Measurements from ENCODE around the gene MRGPRG.
"Not testable (repeated sequence)": the region's sequence is repeated elsewhere in the genome, so short reads cannot be mapped to it uniquely, and the experiment has no call there.

The MRGPRG gene

GRCh38 chr11:3170756-3171650 is 47.6 kb downstream of the MRGPRG start:
- DNase-seq: no peak

- DNase-seq: no peak
Measured at GRCh38 chr11:3170044-3170755, 48.4 kb downstream of the MRGPRG start.

GRCh38 chr11:3169255-3170043 is 49.2 kb downstream of the MRGPRG start:
- DNase-seq: no peak

- DNase-seq: not testable (repeated sequence)
Measured at GRCh38 chr11:3168742-3169254, 49.8 kb downstream of the MRGPRG start.
